K562 (cell line): ENCODE measurements around the gene CRHR2. TPM values are rescaled to one million over a fixed set of nuclear protein-coding genes. Genes with fewer than 3 reads are reported as not detected.

Experiments
- ATAC-seq: fragments of 200-7000 bp; cut with Tn5 transposase; 3 replicates; pipeline ENCODE4 v1.9.1; 2020; ENCODE audit warnings: moderate library complexity
- BruUV-seq: library from RNA; stranded (reverse); fragments of 400-500 nt; replicated peaks from 2 replicates; lab custom pipeline; 2021; lab: Mats Ljungman, UMichigan
- CTCF ChIA-PET: fragments of 300-600 bp; formaldehyde crosslinking; extraction: SDS; loops from one replicate; lab custom pipeline; 2021; ENCODE audit warnings: low intra/inter-chr PET ratio; lab: Yijun Ruan, JAX
- POLR2A ChIA-PET: fragments of 300-600, 350-650 bp; sonication (Branson Sonifier 250); formaldehyde crosslinking; extraction: SDS; loops from one replicate; lab custom pipeline; 2021; ENCODE audit warnings: antibody characterized with exemption, inconsistent platforms; lab: Yijun Ruan, JAX
- DNase-seq, 4 experiments: peaks; one replicate each; pipeline versions ENCODE4 v3.0.0 to v3.0.0-alpha.2; 2011 to 2018; ENCODE audit warnings: low spot score in 3 of 4, mixed read lengths in 3 of 4; ENCODE audit errors: extremely low read depth in 1 of 4
- FAIRE-seq: peaks from 2 replicates; lab custom pipeline; 2011; peaks lifted over from hg19 to GRCh38; lab: Jason Lieb, UNC
- H2AFZ ChIP-seq: 2 replicates; pipeline ENCODE4 v1.6.0; 2011; ENCODE audit warnings: low read depth, low read length, control low read depth, inconsistent platforms
- H3K27ac ChIP-seq: fragments of 200-600 bp; 3 replicates; pipeline ENCODE4 v1.8.0; 2011; ENCODE audit warnings: low read depth, mild to moderate bottlenecking, control low read depth, inconsistent platforms, low read length, moderate library complexity, mixed read lengths; ENCODE audit errors: extremely low read depth
- H3K27me3 ChIP-seq, 2 experiments: fragments of 300-600 bp in 1 of 2; 2 replicates in 1 of 2; 3 replicates in 1 of 2; pipeline versions ENCODE4 v1.6.0 to v1.8.0; 2011; ENCODE audit warnings: inconsistent platforms in 2 of 2, low read length in 2 of 2, mild to moderate bottlenecking in 1 of 2, mixed read lengths in 1 of 2, moderate library complexity in 1 of 2; ENCODE audit not compliant: control insufficient read depth in 2 of 2, insufficient read depth in 2 of 2
- H3K36me3 ChIP-seq: fragments of 300-600 bp; 3 replicates; pipeline ENCODE4 v1.8.0; 2011; ENCODE audit warnings: mild to moderate bottlenecking, low read length, inconsistent platforms; ENCODE audit not compliant: control insufficient read depth, insufficient read depth
- H3K4me1 ChIP-seq, 2 experiments: fragments of 200-600 bp in 1 of 2; replicated peaks in 1 of 2; 2 replicates in 1 of 2; 3 replicates in 1 of 2; pipeline versions ENCODE4 v1.5.1 to v1.8.0; 2011; ENCODE audit warnings: inconsistent platforms in 2 of 2, low read length in 2 of 2, mild to moderate bottlenecking in 1 of 2, mixed read lengths in 1 of 2, moderate library complexity in 1 of 2; ENCODE audit not compliant: control insufficient read depth in 2 of 2, insufficient read depth in 2 of 2
- H3K4me2 ChIP-seq: 2 replicates; pipeline ENCODE4 v1.6.1; 2011; ENCODE audit warnings: low read length, control low read depth, inconsistent platforms, mixed read lengths; ENCODE audit not compliant: insufficient read depth
- H3K4me3 ChIP-seq: fragments of 200-600 bp; sonication (generic), shearing (Covaris generic); 2 replicates; pipeline ENCODE4 v1.5.1; 2016; ENCODE audit warnings: control low read depth, inconsistent platforms
- H3K79me2 ChIP-seq: fragments of 200-600 bp; 3 replicates; pipeline ENCODE4 v1.8.0; 2011; ENCODE audit warnings: low read length, inconsistent platforms; ENCODE audit not compliant: control insufficient read depth, insufficient read depth
- H3K9ac ChIP-seq, 2 experiments: 2 replicates each; pipeline versions ENCODE4 v1.6.0 to v1.6.1; 2011; ENCODE audit warnings: low read depth in 2 of 2, low read length in 2 of 2, control low read depth in 1 of 2, inconsistent platforms in 1 of 2, mild to moderate bottlenecking in 1 of 2, mixed read lengths in 1 of 2; ENCODE audit not compliant: insufficient read depth in 1 of 2
- H3K9me1 ChIP-seq: one replicate; pipeline ENCODE4 v1.6.0; 2011; ENCODE audit warnings: inconsistent platforms, mild to moderate bottlenecking, low read length, moderate library complexity; ENCODE audit not compliant: control insufficient read depth, insufficient read depth
- H3K9me3 ChIP-seq: replicated peaks from 2 replicates; pipeline ENCODE4 v1.5.1; 2011; ENCODE audit warnings: low read depth, low read length, inconsistent platforms; ENCODE audit not compliant: control insufficient read depth, insufficient read depth
- H4K20me1 ChIP-seq: replicated peaks from 2 replicates; pipeline ENCODE4 v1.6.1; 2011; ENCODE audit warnings: low read length, inconsistent platforms, mixed read lengths; ENCODE audit not compliant: control insufficient read depth, insufficient read depth
- ZBTB11 ChIP-seq, 3 experiments: fragments of 200-800 bp in 1 of 3; fragments of 250-450 bp in 1 of 3; fragments of 450-650 bp in 1 of 3; sonication (Bioruptor Pico) in 1 of 3; sonication (Bioruptor generic) in 1 of 3; formaldehyde crosslinking in 1 of 3; IDR thresholded peaks; 2 replicates each; pipeline versions ENCODE4 v1.6.1 to v1.8.0; 2016 to 2022; ENCODE audit warnings: mild to moderate bottlenecking in 2 of 3, missing genetic modification characterization in 2 of 3, missing compliant biosample characterization in 1 of 3, moderate library complexity in 1 of 3
- ZKSCAN1 ChIP-seq: fragments of 150-350 bp; IDR thresholded peaks from 2 replicates; pipeline ENCODE4 v1.6.1; 2016; ENCODE audit warnings: low read depth, low read length
- WGBS: fragments of 100-300 bp; shearing (Covaris generic); methylation state at CpG from one replicate; pipeline ENCODE4 v1.1.6; 2016; ENCODE audit warnings: low coverage, mixed read lengths; ENCODE audit not compliant: insufficient coverage; ENCODE audit errors: missing lambda C conversion rate; 5-methylcytosine and 5-hydroxymethylcytosine counted together
- in situ Hi-C: fragments of 300-500 bp; cut with MboI; formaldehyde crosslinking; loops from 4 replicates; pipeline ENCODE4 v1.15.0; 2018; ENCODE audit warnings: inconsistent platforms, mixed read lengths
- intact Hi-C: fragments of 100-400 bp; cut with micrococcal nuclease; formaldehyde crosslinking; loops from 2 replicates; pipeline ENCODE4 v1.14.2; 2022
- polyA plus RNA-seq, 8 experiments: library from polyadenylated mRNA; depleted of rRNA in 4 of 8; stranded (reverse) in 5 of 8; unstranded in 3 of 8; fragments of >200 nt; fragmentation: Nextera tagmentation in 2 of 8; fragmentation: Illumina TruSeq in 1 of 8; extraction: Ambion mirVana in 2 of 8; extraction: Trizol in 1 of 8; gene quantifications; 2 replicates each; pipeline versions ENCODE4 v1.2.1 to v1.2.3, GENCODE V29; 2011 to 2014; ENCODE audit warnings: inconsistent platforms in 1 of 8, missing spikeins in 1 of 8
- total RNA-seq, 7 experiments: library from RNA; depleted of rRNA in 6 of 7; stranded (reverse); fragments of >200 nt in 6 of 7; fragmentation: Illumina TruSeq in 2 of 7; extraction: Trizol in 2 of 7; gene quantifications; 2 replicates each; pipeline versions ENCODE4 v1.2.1 to v1.2.3, GENCODE V29; 2011 to 2021; ENCODE audit warnings: low replicate concordance in 1 of 7
- TF ChIP-seq, protein P1 (sequence below), 2 experiments: fragments of 450-650 bp in 1 of 2; sonication (generic) in 1 of 2; formaldehyde crosslinking in 1 of 2; IDR thresholded peaks in 1 of 2; conservative IDR thresholded peaks in 1 of 2; 2 replicates each; pipeline versions ENCODE4 v1.6.1 to v1.8.1; 2016 to 2023; ENCODE audit warnings: mild to moderate bottlenecking in 2 of 2, moderate library complexity in 2 of 2, inconsistent platforms in 1 of 2, missing genetic modification reagents in 1 of 2

CRHR2 gene
- total and polyA plus RNA-seq, 9 of the 15 experiments (the other 6 are each of a cell fraction or from before 2014, with no cell fraction given) = not detected

DNA sequence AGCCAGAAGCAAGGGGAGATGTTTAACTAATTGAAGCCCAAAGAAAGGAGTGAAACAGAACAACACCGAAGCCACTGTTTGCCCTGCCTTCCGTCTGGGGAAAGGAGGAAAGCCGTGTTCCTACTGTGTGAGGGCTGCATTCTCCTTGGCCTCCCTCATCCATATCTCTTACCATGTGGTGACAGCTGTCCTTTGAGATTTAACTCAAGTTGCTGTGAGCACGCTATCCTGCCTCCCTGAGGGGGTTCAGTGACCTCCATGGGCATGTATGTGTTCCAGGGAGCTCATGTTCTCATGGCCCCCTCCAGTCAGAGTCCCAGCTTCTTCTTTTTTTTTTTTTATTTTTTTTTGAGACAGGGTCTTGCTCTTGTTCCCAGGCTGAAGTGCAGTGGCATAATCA lies 26.2 kb upstream of the CRHR2 start:
- peaks cover 2 to 4% of the 10 kb centered on the region in 2 experiments; a peak in 3 of 5 replicates for H3K4me1 ChIP-seq
- H3K9me3 ChIP-seq = no peaks in the 10 kb centered on the region
- no peak overlapping the region for H3K4me3 ChIP-seq
- ChIA-PET POLR2A (interaction anchor here (0.6 to 2.2 kb wide), 5 partner anchors 10 to 394 kb away, joined by 3 to 5 read pairs (median 3); no protein-coding TSS in a partner anchor), CTCF (no interaction called here)
- peaks cover 18 to 65% of the 10 kb centered on the region in 2 experiments; a peak in 4 of 5 replicates for H3K27me3 ChIP-seq
- ATAC-seq (no peak; the same call in 2 of the 3 replicates), FAIRE-seq (no peak), DNase-seq (no peak)
- intact Hi-C loops = no loop called here
- 0% methylated on average over 4 of the region's 4 CpGs for WGBS
- no TSS peak for BruUV-seq
- no peak overlapping the region for H3K27ac ChIP-seq
- H3K36me3 ChIP-seq = no peaks in the 10 kb centered on the region
- H3K9me1 ChIP-seq = no peaks in the 10 kb centered on the region
- no peak overlapping the region for H3K4me2 ChIP-seq
- in situ Hi-C loops = no loop called here
- no peaks in the 10 kb centered on the region for H3K79me2 ChIP-seq
- H4K20me1 ChIP-seq = 0 out of 2 replicates have a peak, but pooled peaks cover 2% of the 10 kb centered on the region
- TF ChIP-seq ZBTB11 (CRISPR knock-in tag; IDR thresholded peaks at IDR 0.05) (no peak), ZKSCAN1 (peak; percentile 61)
- TF ChIP-seq, protein P1, sequence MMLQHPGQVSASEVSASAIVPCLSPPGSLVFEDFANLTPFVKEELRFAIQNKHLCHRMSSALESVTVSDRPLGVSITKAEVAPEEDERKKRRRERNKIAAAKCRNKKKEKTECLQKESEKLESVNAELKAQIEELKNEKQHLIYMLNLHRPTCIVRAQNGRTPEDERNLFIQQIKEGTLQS (IDR thresholded peaks at IDR 0.05) = no peak
- TF ChIP-seq, protein P1 (CRISPR knock-in tag; conservative IDR thresholded peaks at IDR 0.05) = no peak
- H3K9ac ChIP-seq = no peak overlapping the region
- H2AFZ ChIP-seq = no peak overlapping the region
